ENCODE results near the gene TET2.
A peak's percentile ranks its signal among the peaks of the same experiment; 100 is the strongest.
"Not testable (repeated sequence)": the region's sequence is repeated elsewhere in the genome, so short reads cannot be mapped to it uniquely, and the experiment has no call there.

Gene TET2

DNA sequence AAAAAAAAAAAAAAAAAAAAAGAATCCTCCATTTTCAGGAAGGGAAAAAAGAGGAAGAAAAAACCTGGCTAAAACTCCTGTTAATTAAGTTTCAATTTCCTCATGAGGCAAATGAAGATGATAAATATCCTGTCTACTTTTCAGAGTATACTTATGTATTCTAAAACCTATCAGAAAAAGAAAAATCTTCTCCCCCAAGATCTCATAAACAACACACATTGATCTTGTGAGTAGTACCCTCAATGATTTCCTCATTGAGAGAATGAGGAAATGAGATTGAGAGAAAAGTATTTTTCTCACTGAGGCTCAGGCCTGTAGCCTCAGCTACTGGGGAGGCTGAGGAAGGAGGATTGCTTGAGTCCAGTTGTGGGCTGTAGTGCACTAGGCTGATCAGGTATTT, 146.7 kb downstream of the TET2 start:
- DNase-seq = no peak

DNA sequence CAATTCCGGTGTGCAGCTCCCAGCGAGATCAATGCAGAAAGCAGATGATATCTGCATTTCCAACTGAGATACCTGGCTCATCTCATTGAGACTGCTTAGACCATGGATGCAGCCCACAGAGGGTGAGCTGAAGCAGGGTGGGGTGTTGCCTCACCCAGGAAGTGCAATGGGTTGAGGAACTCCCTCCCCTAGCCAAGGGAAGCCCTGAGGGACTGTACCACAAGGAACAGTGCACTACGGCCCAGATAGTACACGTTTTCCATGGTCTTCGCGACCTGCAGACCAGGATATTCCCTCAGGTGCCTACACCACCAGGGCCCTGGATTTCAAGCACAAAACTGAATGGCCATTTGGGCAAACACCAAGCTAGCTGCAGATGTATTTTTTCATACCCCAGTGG, 150.0 kb downstream of the TET2 start:
- no peak for DNase-seq

DNA sequence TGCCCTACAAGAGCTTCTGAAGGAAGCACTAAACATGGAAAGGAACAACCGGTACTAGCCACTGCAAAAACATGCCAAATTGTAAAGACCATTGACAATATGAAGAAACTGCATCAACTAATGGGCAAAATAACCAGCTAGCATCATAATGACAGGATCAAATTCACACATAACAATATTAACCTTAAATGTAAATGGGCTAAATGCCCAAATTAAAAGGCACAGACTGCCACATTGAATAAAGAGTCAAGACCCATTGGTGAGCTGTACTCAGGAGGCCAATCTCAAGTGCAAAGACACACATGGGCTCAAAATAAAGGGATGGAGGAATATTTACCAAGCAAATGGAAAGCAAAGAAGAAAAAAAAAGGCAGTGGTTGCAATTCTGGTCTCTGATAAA, 152.4 kb downstream of the TET2 start:
- not testable (repeated sequence) for DNase-seq

DNA sequence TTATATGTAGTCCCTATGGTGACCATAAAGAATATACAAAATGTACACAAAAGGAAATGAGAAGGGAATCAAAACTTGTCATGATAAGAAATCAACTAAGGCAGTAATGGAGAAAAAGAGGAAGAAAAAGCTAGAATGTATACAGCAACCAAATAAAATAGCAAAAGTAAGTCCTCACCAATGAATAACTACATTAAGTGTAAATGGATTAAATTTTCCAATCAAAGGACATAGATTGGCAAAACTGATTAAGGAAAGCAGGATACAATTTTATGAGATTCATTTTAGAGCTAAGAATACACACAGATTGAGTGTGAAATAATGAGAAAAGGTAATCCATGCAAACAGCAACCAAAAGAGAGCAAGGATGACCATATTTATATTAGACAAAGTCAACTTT, 157.4 kb downstream of the TET2 start:
- no peak for DNase-seq

- no peak for DNase-seq
Observed at GRCh38 chr4:105305019-105305836, 158.6 kb downstream of the TET2 start.

- DNase-seq = peak; percentile 15 to 30
Observed at GRCh38 chr4:105306158-105306781, 159.6 kb downstream of the TET2 start.

DNA sequence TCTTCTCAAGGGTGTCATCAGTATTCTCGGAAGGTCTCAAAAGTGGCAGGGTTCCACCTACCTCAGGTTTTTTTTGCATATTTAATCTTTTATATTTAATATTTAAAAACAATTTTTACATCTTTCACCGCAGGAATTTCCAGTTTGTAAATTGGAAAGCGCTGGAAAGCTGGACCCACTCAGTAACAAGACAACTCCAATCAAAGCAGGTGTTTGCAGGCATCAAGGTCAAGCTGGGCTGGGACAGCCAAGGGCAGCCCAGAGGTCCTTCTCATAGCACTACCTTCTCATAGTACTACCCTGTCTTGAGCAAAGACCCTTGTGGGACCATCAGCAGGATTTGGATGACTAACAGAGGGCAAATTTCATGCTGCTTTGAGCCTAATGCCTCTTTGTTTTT, 160.1 kb downstream of the TET2 start:
- DNase-seq = no peak

DNA sequence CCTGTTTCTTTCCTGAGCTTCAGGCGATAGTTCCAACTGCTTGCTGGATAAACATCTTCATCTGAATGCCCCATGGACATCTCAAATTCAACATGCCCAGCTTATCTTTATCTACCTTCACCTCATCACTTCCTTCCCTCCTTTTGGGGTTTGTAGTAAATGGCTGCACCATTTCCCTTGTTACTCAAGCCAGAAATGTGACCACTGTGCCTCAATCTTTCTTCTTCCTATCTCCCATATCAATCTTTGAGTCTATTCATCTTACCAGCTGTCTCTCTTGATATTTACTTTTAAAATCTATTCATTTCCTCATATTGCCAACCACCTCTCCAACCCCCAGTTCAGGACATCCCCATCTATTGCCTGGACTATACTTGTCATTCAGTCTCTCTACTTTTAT, 171.8 kb downstream of the TET2 start:
- DNase-seq = no peak

- no peak for DNase-seq
Observed at GRCh38 chr4:105327222-105327621, 180.5 kb downstream of the TET2 start.

- no peak for DNase-seq
Observed at GRCh38 chr4:105327956-105328355, 181.3 kb downstream of the TET2 start.

DNA sequence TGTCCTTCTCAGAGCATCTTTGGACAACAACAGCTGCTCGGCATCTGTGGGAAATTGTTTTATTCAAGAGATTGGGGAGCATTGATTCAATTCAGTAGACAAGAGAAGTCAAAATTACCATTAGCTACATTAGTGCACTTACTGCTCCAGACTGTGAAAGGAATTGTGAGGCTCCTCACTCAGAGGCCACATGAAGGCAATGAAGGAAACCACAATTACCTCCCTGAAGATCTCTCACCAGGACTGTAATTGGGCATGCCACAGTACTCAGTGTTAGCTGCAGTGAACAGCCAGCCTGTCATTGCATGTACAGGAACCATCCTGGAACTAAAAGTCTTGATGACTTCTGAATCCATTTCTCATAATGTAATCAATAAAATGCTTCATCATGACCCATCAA, 182.4 kb downstream of the TET2 start:
- DNase-seq = no peak

Measured in CD4-positive, alpha-beta T cell treated with Interleukin-4 for 1 hour (primary cell).